Bone marrow (tissue), 2 donors: Measurements from ENCODE around the gene TEX47.
A peak's percentile ranks its signal among the peaks of the same experiment; 100 is the strongest.

Experiments used
- DNase-seq, 2 donors: peaks; one replicate each; lab custom pipeline; 2025; lab: John Stamatoyannopoulos, UW

The TEX47 gene

DNA sequence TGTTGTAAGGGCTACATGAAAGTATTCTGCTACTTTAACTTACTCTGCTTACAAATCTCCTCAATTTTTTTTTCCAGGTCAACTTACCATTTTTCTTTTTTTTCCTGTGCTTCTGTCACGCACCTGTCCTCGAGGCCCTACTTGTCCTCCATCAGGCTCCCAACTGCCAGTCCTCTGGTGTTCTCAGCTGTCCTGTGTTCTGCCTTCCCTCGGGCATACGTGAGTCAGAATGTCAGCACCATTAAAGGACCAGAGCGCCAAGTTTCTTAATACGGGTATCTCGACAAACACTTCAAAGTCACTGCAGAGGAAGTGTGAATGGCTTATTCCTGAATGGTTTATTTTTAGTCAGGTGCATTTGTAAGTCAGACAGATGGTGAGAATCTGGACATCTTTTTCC, at the start of gene TEX47:
TSS of gene TEX47 (minus strand) at position 185 of the 400 bp plus-strand sequence. CDS start 795 bp downstream, outside the sequence.
- no peak for DNase-seq

DNA sequence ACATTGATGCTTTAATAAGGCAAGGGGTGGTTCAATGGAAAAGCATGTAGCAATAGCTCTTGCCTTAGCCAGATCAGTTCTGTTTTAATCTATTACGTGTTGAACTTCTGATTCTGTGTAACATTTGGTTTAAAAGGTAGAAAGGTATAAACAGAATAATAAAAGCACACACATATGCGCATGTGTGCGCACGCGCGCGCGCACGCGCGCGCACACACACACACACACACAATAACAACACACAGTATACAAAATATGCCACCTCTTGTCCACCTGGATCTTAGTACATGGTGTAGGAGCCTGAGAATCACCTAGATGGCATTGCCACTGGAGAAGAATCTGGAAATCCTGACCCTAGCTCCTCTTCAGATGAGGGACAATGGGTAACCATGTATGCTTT, 49.6 kb upstream of the TEX47 start:
- no peak for DNase-seq

- DNase-seq = no peak
These were observed 46.7 kb upstream of the TEX47 start for GRCh38 chr7:88842201-88842600.

DNA sequence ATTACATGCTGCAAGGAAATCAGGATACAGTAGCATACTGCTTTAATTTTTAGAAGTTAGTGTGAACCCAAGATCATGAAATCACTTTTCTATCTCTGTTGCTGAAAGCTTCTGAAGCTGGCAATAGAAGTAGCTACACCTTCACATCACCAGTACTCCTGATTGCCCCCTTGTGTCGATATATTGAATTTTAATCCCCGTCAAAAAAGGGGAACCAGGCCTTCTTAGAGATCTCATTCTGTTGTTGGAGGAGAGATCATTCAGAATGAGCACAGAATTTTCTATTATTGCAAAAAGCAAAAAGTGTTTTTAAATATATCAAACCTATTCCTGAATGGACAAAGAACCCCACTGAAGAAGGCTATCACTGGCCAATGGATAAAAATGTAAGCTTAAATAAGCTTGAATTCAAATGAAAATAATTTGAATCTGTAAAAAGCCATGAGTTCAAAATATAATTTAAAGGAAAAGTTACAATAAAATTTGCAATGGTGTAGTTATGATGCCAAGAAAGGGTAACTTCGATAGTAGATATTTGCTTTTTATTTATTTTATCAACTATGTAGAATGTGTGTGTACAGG, 39.7 kb upstream of the TEX47 start:
- DNase-seq = peak in 1 of 2 donors; percentile 36

DNA sequence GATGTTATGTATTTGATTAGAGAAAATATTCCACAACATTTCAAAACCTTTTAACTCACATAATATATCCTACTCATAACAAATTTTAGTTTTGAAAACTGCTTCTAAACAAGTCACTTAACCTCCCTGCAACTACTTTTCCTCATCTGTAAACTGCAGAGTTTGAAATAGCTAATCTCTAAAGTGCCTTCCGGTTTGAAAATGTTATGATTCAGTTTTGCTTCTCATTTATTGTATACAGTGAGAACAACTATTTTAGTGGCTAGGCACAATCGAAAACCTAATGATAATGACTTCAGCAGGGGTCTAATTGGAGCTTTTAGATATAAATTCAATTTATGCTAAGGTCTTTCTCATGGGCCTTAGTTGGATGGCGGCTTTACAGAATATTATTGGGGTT, 30.7 kb upstream of the TEX47 start:
- no peak for DNase-seq

DNA sequence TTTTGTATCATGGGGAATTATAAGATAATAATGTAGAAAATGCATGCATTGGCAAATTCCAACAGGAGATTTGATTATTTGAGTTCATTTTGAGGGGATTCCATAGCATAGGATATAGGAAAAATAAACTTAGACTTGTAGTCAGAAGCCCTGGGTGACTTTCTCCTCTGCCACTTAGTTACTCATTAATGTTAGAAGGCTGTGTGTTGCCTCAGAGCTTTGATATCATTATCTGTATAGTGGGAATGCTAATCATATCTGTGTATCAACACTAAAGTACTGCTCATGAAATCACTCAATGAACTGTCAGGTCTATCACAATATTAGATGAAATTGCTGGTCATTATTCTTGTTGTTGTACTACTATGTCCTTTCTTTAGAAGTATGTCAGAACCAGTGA, 23.0 kb upstream of the TEX47 start:
- DNase-seq = no peak

DNA sequence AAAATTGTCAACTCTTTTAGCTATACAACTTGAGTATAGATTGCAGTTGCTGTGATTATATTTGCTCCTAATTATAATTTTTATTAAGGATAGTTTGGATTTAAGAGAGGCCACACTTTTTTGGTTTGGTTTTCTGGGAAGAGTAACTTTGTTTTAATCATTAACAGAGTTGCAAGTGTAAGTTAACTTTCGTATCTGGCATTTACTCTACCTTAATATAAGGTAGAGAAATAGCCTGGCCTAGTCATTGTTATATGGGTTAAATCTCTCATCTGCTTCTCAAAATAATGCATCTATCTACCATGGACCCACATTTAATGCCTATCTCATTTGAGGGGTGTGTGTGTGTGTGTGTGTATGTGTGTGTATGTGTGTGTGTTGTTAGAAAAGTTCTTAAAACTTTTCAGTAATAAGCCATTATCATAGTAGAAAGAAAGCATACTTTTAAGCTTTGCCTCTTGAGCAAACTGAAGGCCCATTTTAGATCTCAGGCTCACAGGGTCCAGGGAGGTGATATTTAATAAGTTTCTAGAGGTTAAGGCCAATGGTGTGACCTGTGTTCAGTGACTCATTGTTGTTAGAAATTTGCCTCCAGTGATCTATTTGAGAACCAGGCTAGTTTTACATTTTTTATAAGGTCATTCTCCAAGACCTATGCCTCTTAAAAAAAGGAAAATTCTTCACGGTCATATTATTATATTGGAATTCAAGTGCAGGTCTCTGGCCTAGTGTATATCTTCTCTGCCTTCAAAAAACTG, 10.9 kb upstream of the TEX47 start:
- DNase-seq = no peak

DNA sequence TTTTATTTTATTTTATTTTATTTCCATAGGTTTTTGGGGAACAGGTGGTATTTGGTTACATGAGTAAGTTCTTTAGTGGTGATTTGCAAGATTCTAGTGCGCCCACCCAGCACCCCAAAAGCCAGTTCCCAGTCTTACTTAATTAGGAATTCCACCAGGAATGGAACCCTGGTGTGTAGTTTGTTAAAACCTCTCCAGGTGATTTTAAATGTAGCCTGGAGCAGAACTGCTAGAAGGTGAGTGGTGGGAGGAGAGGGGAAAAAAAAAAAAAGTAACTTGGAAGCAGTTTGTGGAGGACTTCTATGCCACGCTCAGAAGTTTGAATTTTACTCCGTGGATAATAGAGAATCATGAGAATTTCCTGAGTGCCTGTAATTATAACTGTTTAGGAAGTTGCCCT, 5.5 kb upstream of the TEX47 start:
- no peak for DNase-seq

DNA sequence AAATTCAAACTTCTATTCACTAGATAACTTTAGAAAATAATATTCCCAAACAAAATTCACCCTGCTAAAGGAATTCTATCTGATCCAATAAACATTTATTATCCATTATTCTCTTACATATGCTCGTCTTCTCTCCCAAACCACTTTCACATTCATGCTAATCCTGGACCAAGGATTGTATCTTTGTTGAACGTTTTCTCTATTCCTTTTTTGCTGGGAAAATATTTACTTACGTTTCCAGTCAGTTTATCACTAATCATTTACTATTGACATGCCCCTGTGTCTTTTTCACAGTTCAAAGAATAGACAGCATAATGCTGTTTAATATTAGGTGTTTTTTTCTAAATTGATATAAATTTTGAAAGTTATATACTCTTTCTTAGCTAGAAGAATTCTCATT, 3.2 kb downstream of the TEX47 start:
- DNase-seq = no peak

GRCh38 chr7:88791891-88792290, 3.6 kb downstream of the TEX47 start:
- DNase-seq = no peak

- DNase-seq = peak in 1 of 2 donors; percentile 5
These were observed 6.0 kb downstream of the TEX47 start for GRCh38 chr7:88789480-88790064.

DNA sequence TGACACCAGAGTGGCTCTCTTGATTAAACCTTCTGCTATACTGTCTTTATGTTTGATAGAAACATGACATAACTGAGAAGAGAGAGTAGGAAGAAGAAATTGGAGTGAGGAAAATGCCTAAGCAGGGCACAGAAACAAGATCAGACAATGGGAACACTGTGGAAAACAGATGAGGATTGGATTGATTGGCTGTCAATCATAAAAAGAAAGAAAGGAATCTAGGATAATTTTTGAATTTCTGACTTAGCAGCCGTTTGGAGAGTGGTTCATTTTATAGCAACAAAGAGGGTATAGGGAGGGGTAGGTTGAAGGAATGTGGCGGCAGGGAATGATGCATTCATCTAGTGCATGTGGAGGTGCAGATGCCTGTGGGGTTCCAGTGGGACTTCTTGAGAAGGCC, 7.8 kb downstream of the TEX47 start:
- no peak for DNase-seq

DNA sequence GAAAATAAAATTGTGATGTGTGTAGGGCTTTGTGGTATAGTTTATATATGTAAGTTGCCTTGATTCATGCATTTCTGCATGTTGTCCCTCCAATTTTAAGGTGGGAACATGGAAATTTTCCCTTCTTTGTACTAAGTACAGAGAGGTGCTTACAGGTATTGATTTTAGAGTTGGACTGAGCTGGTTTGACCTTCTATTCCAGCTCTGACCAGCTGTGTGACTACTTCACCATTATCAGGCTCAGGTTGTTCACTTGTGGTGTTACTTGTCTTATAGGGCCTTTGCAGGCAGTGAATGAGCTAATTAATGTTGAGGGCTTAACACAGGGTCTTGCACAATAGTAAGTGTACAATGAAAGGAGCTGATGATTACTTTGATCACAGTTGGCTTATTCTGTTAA, 19.7 kb downstream of the TEX47 start:
- no peak for DNase-seq

DNA sequence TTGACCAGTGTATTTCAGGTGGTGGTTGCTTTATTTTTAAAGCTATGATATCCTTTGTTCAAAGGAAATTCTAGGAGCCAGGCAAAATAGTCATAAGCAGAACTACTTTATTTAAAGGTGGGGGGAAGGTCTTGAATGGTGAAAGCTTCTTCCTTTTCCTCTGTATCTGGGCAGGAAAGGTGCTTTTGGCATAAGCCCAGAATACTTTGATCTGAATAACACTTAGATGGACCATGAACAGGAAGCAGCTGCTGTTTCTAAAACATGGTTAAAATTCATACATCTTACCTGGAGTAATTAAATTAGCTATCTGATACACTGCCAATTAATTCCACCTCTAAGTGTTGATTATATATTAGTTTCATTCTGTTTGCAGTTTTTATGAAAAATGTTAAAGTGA, 22.8 kb downstream of the TEX47 start:
- no peak for DNase-seq

DNA sequence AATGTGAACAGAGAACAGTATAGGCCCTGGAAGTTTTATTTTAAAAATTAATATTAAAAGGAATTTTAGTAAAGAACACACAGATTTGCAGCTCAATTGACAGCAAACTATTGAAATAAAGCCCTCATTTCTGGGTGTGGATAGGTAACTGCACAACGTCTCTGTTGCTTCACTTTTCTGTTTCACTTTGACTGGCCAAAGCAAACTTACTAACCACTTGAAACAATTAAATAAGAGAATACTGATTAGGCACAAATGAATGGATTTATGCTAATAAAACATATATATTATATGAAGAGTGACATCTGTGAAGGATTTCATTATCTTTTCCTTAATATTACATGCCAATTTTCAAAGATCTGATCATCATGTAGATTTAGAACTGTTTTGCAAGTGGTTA, 24.1 kb downstream of the TEX47 start:
- no peak for DNase-seq

- no peak for DNase-seq
These were observed 33.8 kb downstream of the TEX47 start for GRCh38 chr7:88761779-88762178.

DNA sequence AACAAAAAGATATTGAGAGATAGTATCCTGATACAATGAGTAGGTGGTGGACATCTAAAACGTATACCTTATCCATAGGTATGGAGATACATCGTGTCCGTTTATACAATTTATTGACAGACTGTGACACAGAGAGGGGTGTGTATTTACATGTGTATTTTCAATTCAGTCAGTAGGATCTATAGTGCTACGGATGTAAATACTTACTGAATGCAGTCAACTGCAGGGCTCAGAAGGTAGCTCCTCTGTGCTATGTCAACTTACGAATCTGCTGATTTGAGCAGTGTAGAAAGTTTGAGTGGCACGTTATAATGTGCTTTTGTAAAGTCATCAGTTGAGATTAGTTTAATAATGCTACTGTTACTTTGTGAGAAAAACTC, 35.4 kb downstream of the TEX47 start:
- no peak for DNase-seq

DNA sequence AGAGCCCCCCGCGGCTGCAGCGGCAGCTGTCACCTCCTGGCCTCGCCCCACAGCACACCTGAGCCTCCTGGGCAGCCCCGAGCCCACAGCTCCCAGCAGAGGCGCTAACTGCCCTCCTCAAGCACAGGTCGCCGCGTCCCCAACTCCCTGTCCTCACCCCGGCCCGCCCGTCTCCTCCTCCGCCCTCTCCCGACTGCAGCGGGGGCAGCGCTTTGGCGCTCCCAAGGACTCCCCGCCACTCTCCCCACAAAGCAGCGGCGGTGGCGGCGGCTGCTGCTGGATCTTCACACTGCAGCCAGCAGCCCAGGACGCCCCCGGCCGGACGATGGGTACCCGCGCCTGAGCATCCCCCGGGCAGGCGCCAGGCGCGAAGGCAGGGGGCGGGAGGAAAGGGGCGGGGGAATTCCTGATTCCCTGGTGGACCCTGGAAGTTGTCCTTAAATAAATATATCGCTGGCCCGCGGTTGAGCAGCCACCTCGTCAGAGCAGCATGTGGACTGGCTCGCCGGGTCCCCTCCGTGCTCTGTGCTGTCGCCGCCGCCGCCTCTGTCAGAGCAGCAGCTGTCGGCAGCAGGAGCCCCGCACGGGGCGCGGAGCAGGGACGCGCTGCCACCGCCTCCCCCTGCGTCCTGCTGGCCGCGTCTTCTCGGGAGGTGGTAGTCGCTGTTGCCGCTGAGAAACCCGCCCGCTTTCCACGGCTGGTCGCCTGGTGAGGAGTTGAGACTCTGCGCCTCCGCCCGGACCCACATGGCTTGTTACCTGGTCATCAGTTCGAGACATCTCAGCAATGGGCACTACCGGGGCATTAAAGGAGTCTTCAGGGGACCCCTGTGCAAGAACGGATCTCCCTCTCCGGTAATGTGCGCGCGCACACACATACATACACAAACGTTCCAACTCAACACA, 36.1 kb downstream of the TEX47 start, which contains the start of gene ZNF804B:
TSS of gene ZNF804B (plus strand) at position 471 of the 906 bp plus-strand sequence. CDS start at position 748, 277 bp downstream.
- no peak for DNase-seq

DNA sequence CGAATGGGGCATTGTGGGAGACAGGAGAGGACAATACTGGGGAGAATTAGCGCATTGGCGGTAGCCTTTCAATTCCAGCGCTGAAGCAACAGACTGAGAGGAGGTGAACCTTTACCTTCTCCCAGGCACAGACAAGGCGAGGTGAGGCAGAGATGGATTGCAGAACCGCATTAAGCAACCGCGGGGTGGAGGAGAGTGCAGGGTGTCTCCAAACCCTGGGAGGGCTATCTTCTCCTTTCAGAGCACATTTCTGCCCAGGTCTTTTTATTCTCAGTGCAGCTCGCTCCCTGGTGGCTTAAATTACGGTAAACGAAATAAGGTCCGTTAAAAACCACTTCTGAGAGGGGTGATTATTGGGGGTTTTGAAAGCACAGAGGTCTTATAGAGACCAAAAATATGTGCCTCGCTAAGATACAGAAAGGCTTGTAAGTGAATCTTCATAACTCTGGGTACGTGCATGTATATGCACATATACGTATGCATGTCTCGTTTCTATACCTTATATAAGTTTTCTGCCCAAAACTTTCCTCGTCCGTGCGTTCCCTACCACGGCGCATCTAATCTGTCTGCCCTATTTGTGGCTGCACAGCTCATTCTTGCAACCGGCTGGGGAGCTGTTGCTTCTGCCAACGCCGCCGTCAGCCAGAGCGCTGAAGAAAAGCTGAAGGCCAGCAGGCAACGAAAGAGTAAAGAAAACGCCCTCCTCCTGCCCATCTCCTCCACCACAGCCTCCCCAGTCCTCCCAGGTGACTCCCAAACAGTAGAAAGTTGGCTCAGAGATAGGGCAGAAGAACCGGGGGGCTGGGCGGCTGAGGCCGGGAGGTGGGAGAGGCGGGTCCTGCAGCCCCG, 36.9 kb downstream of the TEX47 start:
- DNase-seq = no peak

DNA sequence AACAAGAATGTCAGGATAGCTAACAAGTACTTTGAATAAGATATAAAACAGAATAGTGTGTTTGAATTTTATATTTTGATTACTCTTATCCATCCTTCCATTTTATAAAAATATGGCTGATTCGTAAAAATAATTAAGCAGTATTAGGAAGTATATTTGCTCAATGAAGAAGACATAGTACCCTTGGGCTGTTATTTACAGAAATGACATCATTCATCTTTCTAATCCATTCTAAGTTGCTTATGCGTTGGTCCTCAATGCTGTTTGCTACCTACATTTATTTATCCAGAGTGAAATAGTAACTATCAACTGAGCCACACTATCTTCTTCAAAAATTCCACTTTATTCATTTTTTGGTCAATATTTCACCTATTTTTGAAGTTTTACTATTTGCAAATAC, 38.2 kb downstream of the TEX47 start:
- no peak for DNase-seq

GRCh38 chr7:88756802-88757201, 38.7 kb downstream of the TEX47 start:
- DNase-seq = no peak
